Stomach (tissue), 4 donors: ENCODE measurements around the gene TLE7.

ENCODE experiments used
- CTCF ChIP-seq, 7 experiments: fragments of 450-650 bp in 4 of 7; fragments of 200-600 bp in 3 of 7; sonication (generic) in 3 of 7; IDR thresholded peaks; one replicate each; pipeline ENCODE4 v1.5.1; 2016 to 2019; ENCODE audit warnings: antibody characterized with exemption in 7 of 7, control low read depth in 2 of 7, mild to moderate bottlenecking in 1 of 7
- EP300 ChIP-seq: sonication (generic); formaldehyde crosslinking; IDR thresholded peaks from one replicate; pipeline ENCODE4 v1.6.1; 2017; ENCODE audit warnings: antibody characterized with exemption
- POLR2A ChIP-seq, 4 donors: fragments of 450-650 bp; IDR thresholded peaks; one replicate each; pipeline ENCODE4 v1.6.1; 2016; ENCODE audit warnings: antibody characterized with exemption in 4 of 4, control low read depth in 2 of 4, mild to moderate bottlenecking in 1 of 4, moderate library complexity in 1 of 4
- POLR2AphosphoS5 ChIP-seq, 3 donors: sonication (generic); formaldehyde crosslinking; IDR thresholded peaks; one replicate each; pipeline ENCODE4 v1.6.1; 2016; ENCODE audit warnings: antibody characterized with exemption in 3 of 3

DNA sequence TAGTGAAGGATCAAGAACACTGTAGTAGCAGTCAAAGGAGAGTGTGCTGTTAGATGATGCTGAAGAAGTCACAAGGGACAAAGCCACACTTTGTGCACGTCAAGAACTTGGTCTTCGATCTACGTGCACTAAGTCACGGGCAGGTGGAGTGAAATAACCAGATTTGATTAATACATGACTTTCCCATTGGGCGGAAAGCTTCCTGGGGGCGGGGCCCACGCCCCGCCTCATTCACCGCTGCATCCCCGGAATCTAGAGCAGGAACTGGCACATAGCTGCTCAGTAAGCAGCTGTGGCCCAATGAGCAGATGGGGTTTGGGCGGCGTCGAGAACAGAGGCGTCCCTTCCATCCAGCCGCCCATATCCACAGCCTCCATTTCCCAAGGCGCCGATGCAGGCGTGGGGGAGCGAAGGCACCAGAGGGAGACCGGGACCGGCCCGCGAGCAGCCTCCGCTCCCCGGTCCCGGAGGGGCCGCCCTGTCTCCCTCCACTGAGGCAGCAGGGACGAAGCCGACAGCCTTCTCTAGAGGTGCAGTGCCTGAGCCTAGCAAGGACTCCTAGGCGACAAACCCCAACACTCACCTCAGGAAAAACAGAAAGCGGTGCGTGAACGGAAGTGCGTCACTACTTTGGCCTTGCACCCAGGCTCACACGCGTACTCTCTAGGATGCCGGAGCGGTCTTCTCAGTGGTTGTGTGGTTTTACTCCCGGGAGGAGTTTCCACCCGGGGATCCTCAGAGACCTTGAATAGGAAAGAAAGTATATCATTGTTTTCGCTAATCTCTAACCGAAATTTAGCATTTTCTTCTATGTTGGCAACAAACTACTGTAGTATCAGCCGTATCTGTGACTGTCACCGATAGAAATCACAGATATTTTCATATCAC is 42.4 kb upstream of the TLE7 start:
- peak; percentile 74 to 91 (median 88) for TF ChIP-seq POLR2AphosphoS5 (IDR thresholded peaks at IDR 0.05)
- TF ChIP-seq CTCF (IDR thresholded peaks at IDR 0.05) = peak in 1 of 7 experiments; percentile 6
- TF ChIP-seq POLR2A (IDR thresholded peaks at IDR 0.05) = no peak
- TF ChIP-seq EP300 = no peak
